Loucy (cell line): Measurements from ENCODE around the gene SYNE1.

Experiments used
- EZH2phosphoT487 ChIP-seq: fragments of 200-600 bp; IDR thresholded peaks from 2 replicates; pipeline ENCODE4 v1.6.1; 2018; ENCODE audit warnings: antibody characterized with exemption, mild to moderate bottlenecking, moderate library complexity, borderline replicate concordance
- TF ChIP-seq, protein P1 (sequence below): fragments of 200-600 bp; sonication (generic); conservative IDR thresholded peaks from 2 replicates; pipeline ENCODE4 v1.5.1; 2014; ENCODE audit warnings: mild to moderate bottlenecking, antibody characterized with exemption, low read length

DNA sequence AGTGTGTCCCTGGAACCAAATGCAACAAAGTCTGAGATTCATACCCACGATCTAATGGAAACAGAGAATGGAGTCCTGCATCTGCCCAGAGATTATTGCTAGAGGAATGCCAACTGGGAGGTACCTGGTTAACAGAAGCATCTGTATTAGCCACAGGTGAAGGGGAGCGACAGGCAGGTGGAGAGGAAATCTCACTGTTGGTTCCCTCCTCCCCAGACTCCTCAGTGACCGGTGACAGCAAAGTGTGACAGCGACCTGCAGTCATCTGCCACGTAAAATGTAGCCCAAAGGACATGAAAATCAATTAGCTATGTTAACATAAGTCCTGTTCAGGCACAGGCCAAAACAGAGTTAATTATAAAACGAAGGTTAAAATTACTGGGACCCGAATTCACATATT, 336.6 kb downstream of the SYNE1 start:
- TF ChIP-seq, protein P1, sequence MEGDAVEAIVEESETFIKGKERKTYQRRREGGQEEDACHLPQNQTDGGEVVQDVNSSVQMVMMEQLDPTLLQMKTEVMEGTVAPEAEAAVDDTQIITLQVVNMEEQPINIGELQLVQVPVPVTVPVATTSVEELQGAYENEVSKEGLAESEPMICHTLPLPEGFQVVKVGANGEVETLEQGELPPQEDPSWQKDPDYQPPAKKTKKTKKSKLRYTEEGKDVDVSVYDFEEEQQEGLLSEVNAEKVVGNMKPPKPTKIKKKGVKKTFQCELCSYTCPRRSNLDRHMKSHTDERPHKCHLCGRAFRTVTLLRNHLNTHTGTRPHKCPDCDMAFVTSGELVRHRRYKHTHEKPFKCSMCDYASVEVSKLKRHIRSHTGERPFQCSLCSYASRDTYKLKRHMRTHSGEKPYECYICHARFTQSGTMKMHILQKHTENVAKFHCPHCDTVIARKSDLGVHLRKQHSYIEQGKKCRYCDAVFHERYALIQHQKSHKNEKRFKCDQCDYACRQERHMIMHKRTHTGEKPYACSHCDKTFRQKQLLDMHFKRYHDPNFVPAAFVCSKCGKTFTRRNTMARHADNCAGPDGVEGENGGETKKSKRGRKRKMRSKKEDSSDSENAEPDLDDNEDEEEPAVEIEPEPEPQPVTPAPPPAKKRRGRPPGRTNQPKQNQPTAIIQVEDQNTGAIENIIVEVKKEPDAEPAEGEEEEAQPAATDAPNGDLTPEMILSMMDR, result no peak
- no peak for TF ChIP-seq EZH2phosphoT487
